ENCODE measurements around the gene ACACB. TPM values are rescaled to one million over a fixed set of nuclear protein-coding genes. Genes with fewer than 3 reads are reported as not detected.
A peak's percentile ranks its signal among the peaks of the same experiment; 100 is the strongest.

The ACACB gene
- total RNA-seq: 10 to 100 TPM in 1 of 2 donors, 1 to 10 TPM in 1; 3.4 to 11.1 TPM

DNA sequence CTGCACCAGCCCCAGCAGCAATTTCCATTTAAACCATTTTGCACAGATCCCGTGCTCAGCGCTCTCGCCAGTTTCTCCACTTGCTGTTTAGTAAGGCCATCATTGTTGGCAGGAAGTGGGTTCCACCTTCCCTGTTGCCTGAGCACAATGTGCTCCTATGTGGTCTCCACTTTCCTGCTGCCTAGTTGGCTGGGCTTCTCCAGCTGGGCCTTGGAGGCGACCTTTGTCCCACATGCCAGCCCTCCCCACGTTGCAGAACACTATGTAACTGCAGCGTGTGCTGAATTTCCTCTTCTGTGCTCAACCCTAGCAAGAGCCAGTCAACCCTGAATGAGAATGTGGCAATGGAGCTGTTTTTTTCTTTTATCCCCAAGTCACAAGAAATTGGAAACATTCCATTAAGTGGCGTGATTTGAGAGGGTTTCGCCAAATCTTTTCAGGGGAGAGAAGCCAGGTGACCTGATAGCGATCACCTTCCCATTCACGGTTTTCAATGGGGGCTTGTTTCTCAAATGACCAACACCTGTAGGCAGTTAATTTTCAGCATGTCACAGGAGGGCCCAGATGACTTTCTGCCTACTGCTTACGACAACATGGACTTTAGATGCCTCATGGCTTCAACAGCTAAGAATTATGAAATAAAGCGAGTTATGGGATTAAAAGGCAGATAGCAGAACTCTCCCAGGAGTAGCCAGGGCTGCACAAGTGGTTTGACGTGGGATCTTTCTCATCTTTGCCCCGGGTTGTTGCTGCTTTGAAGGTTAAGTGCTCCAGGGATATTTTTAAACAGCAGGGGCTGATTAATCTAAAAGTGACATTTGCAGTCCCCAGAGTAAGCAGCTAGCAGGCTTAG, at the start of gene ACACB:
Gene ACACB (plus strand): TSS at position 830 of the 853 bp plus-strand sequence. CDS start 22,819 bp downstream, outside the sequence.
- H3K27me3 Mint-ChIP-seq: no peaks in the 10 kb centered on the region
- no peak within 1 kb of the TSS for H3K4me3 Mint-ChIP-seq
- no peaks in the 10 kb centered on the region for H3K36me3 Mint-ChIP-seq
- H3K4me1 Mint-ChIP-seq (ENCODE audit: low read depth in 2 of 2): peaks cover 0 to 5% of the 10 kb centered on the region in 2 donors
- DNase-seq (ENCODE audit: low spot score): no peak
- no peak for ATAC-seq
- H3K9me3 Mint-ChIP-seq: no peaks in the 10 kb centered on the region
- no peak within 1 kb of the TSS for H3K27ac Mint-ChIP-seq

GRCh38 chr12:109069307-109070271, 46.8 kb upstream of the ACACB start:
- Mint-ChIP-seq H3K36me3 (peaks cover 8% of the 10 kb centered on the region), H3K4me1 (ENCODE audit: low read depth in 2 of 2) (no peaks in the 10 kb centered on the region), H3K4me3 (no peak overlapping the region), H3K27me3 (no peaks in the 10 kb centered on the region), H3K27ac (no peak overlapping the region), H3K9me3 (no peaks in the 10 kb centered on the region)
- no peak for DNase-seq (ENCODE audit: low spot score)
- no peak for ATAC-seq

GRCh38 chr12:109074866-109075265, 41.5 kb upstream of the ACACB start:
- no peak overlapping the region for H3K27ac Mint-ChIP-seq
- no peak for DNase-seq (ENCODE audit: low spot score)
- H3K4me3 Mint-ChIP-seq: no peak overlapping the region
- ATAC-seq: no peak
- no peaks in the 10 kb centered on the region for H3K9me3 Mint-ChIP-seq
- H3K27me3 Mint-ChIP-seq: no peaks in the 10 kb centered on the region
- peaks cover 35% of the 10 kb centered on the region for H3K36me3 Mint-ChIP-seq
- no peaks in the 10 kb centered on the region for H3K4me1 Mint-ChIP-seq (ENCODE audit: low read depth in 2 of 2)

GRCh38 chr12:109082751-109083150, 33.6 kb upstream of the ACACB start:
- DNase-seq (ENCODE audit: low spot score) (no peak), ATAC-seq (no peak)
- Mint-ChIP-seq H3K27ac (no peak overlapping the region), H3K36me3 (peaks cover 31% of the 10 kb centered on the region), H3K27me3 (no peaks in the 10 kb centered on the region), H3K4me1 (ENCODE audit: low read depth in 2 of 2) (no peaks in the 10 kb centered on the region), H3K9me3 (no peaks in the 10 kb centered on the region), H3K4me3 (no peak overlapping the region)

DNA sequence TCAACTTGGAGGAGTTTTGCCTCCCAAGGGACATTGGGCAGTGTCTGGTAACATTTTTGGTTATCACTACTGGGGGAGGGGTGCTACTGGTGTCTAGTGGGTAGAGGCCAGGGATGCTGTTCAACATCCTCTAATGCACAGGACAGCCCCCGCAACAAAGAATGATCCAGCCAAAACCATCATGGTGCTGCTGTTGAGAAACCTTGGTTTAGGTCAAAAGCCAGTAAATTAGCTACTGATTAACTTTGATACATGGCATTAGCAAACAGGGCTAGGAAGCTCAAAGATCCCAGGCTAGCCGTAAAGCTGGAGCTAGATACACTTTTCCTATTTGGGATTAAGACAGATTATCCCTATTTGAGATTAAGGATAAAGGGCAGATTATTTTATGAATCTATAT, 32.0 kb upstream of the ACACB start:
- Mint-ChIP-seq H3K4me3 (no peak overlapping the region), H3K27me3 (no peaks in the 10 kb centered on the region), H3K9me3 (no peaks in the 10 kb centered on the region), H3K4me1 (ENCODE audit: low read depth in 2 of 2) (no peaks in the 10 kb centered on the region), H3K36me3 (peaks cover 21% of the 10 kb centered on the region), H3K27ac (no peak overlapping the region)
- ATAC-seq (no peak), DNase-seq (ENCODE audit: low spot score) (no peak)

- Mint-ChIP-seq H3K4me1 (ENCODE audit: low read depth in 2 of 2) (peaks cover 0 to 1% of the 10 kb centered on the region in 2 donors), H3K9me3 (no peaks in the 10 kb centered on the region), H3K27ac (no peak overlapping the region), H3K36me3 (peaks cover 11% of the 10 kb centered on the region), H3K27me3 (no peaks in the 10 kb centered on the region), H3K4me3 (no peak overlapping the region)
- no peak for DNase-seq (ENCODE audit: low spot score)
- no peak for ATAC-seq
Observed at GRCh38 chr12:109085590-109085989, 30.8 kb upstream of the ACACB start.

- H3K27ac Mint-ChIP-seq: no peak overlapping the region
- no peaks in the 10 kb centered on the region for H3K27me3 Mint-ChIP-seq
- no peak for DNase-seq (ENCODE audit: low spot score)
- H3K36me3 Mint-ChIP-seq: peaks cover 5% of the 10 kb centered on the region
- no peak overlapping the region for H3K4me3 Mint-ChIP-seq
- no peaks in the 10 kb centered on the region for H3K9me3 Mint-ChIP-seq
- no peak for ATAC-seq
- peaks cover 7 to 9% of the 10 kb centered on the region in 2 donors for H3K4me1 Mint-ChIP-seq (ENCODE audit: low read depth in 2 of 2)
Observed at GRCh38 chr12:109087250-109087649, 29.1 kb upstream of the ACACB start.

DNA sequence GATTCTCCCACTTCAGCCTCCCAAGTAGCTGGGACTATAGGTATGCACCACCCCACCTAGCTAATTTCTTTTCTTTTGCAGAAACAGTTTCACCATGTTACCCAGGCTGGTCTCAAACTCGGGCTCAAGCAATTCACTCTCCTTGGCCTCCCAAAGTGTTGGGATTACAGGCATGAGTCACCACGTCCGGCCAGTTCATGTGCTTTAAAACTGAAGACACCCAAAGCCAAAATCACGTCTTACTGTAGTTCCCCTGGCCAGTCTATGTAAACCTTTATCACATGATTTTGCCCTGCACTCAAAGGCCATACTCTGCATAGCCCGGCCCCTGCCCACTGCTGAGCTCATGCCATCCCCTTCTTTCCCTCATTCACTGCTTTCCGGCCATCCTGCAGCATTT, 27.6 kb upstream of the ACACB start:
- Mint-ChIP-seq H3K4me3 (no peak overlapping the region), H3K36me3 (peaks cover 5% of the 10 kb centered on the region), H3K4me1 (ENCODE audit: low read depth in 2 of 2) (peaks cover 23 to 24% of the 10 kb centered on the region in 2 donors), H3K9me3 (no peaks in the 10 kb centered on the region), H3K27me3 (no peaks in the 10 kb centered on the region), H3K27ac (peak overlapping the region in 1 of 2 donors; percentile 63)
- no peak for ATAC-seq
- DNase-seq (ENCODE audit: low spot score): no peak

DNA sequence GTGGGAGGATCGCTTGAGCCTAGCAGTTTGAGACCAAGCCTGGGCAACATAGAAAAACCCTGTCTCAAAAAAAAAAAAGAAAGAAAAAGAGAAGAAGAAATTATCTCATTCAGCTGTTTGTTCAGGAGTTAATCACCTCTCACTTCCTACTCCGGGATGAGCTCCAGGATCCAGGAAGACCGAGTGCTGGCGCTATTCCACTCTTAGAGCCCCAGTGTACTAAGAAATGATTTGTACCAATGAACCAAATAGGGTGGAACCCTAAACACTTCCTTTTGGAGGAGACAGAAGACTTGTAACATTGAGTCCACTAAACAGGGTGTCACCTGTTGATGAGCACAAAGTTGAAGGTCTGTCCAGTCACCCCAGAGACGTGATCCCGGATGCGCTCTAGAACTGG, 26.7 kb upstream of the ACACB start:
- peak overlapping the region in 1 of 2 donors; percentile 63 for H3K27ac Mint-ChIP-seq
- H3K27me3 Mint-ChIP-seq: no peaks in the 10 kb centered on the region
- no peaks in the 10 kb centered on the region for H3K9me3 Mint-ChIP-seq
- no peak overlapping the region for H3K4me3 Mint-ChIP-seq
- ATAC-seq (no peak), DNase-seq (ENCODE audit: low spot score) (no peak)
- peaks cover 26 to 29% of the 10 kb centered on the region in 2 donors for H3K4me1 Mint-ChIP-seq (ENCODE audit: low read depth in 2 of 2)
- peaks cover 5% of the 10 kb centered on the region for H3K36me3 Mint-ChIP-seq

DNA sequence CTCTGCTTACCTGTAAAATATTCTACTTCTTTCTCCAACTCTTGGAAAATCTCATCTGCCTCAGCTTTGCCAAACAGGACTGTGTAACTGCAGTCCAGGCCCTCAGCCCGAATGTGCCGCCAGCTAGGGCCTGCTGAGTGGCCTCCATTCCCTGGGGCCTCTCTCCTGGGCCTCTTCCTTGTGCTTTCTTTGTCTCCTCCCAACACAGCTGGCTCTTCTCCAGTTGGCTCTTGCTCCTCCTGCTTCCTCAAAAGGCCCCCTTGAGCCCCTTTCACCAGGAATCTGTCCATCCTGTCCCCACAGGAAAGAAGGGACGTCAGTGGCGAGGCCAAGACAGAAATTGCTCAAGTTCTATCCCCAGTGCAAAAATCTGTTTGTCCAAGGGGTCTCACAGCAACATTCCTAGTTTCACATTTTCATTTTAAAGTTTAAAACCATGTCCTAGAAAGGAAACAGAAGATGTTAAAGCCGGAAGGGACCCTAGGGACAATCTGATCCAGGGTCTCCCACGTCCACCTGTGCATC, 23.8 kb upstream of the ACACB start:
- H3K4me1 Mint-ChIP-seq (ENCODE audit: low read depth in 2 of 2): peaks cover 26 to 29% of the 10 kb centered on the region in 2 donors
- no peaks in the 10 kb centered on the region for H3K9me3 Mint-ChIP-seq
- no peak for ATAC-seq
- H3K27me3 Mint-ChIP-seq: no peaks in the 10 kb centered on the region
- DNase-seq (ENCODE audit: low spot score): no peak
- H3K36me3 Mint-ChIP-seq: no peaks in the 10 kb centered on the region
- H3K4me3 Mint-ChIP-seq: peak overlapping the region; percentile 77
- peak overlapping the region; percentile 71 to 72 for H3K27ac Mint-ChIP-seq

DNA sequence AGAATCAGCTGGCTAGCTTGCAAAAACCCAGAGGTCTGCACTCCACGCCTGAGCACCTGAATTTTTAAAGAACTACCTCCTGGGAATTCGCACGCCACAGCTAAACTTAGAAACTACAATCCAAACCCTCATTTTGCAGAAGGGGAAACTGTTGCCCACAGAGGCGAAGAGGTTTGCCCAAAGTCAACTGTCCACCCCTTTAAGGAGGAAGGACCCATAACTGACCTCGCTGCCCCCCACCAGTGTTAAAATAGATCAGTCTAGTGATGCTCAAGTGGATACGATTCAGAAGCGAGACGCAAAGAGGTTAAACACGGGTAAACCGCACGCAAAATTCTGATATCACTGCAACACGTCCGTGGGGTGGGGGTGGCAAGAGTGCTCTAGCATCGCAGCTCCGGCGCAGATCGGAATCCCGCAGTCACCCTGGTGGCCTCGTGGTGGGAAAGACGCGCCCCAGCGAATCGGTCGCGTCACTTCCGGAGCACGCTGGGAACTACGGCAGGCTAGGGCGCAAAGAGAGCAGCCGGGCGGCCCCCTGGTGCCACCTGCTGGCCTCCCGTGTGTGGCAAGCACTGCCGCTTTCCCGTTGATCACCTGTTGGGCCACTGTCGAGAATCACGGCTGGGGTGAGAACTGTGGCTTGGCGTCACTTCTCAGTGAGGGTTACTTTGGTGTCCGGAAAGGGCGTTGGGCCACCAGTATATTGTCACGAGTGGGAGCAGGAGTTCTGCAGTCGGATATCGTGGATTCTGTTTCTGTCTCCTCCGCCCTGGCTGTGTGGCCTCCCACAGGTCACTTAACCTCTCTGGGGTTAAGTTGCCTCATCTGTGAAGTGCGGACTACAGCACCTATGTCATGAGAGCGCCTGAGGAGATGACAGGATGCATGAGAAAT, 23.1 kb upstream of the ACACB start, which contains the start of gene ALKBH2:
Gene ALKBH2 (minus strand): TSS at position 451 of the 897 bp plus-strand sequence. CDS start 686 bp downstream, outside the sequence.
- ATAC-seq (peak; percentile 82 to 85), DNase-seq (ENCODE audit: low spot score) (peak; percentile 96)
- no peaks in the 10 kb centered on the region for H3K36me3 Mint-ChIP-seq
- peak within 1 kb of the TSS; percentile 71 to 72 for H3K27ac Mint-ChIP-seq
- H3K4me3 Mint-ChIP-seq: peak within 1 kb of the TSS; percentile 77
- peaks cover 27 to 29% of the 10 kb centered on the region in 2 donors for H3K4me1 Mint-ChIP-seq (ENCODE audit: low read depth in 2 of 2)
- no peaks in the 10 kb centered on the region for H3K9me3 Mint-ChIP-seq
- no peaks in the 10 kb centered on the region for H3K27me3 Mint-ChIP-seq

- Mint-ChIP-seq H3K36me3 (peaks cover 6% of the 10 kb centered on the region), H3K4me3 (no peak overlapping the region), H3K9me3 (no peaks in the 10 kb centered on the region), H3K4me1 (ENCODE audit: low read depth in 2 of 2) (peaks cover 44 to 47% of the 10 kb centered on the region in 2 donors), H3K27ac (peak overlapping the region in 1 of 2 donors; percentile 26), H3K27me3 (no peaks in the 10 kb centered on the region)
- DNase-seq (ENCODE audit: low spot score): no peak
- ATAC-seq: no peak
Observed at GRCh38 chr12:109097140-109097434, 19.3 kb upstream of the ACACB start.
